ENCODE measurements around the gene POLE.

Gene POLE

GRCh38 chr12:132575661-132576060 lies 111.5 kb downstream of the POLE start:
- no peak for DNase-seq

GRCh38 chr12:132574271-132574996 lies 112.7 kb downstream of the POLE start:
- DNase-seq: no peak
